GM21390 (cell line): ENCODE results near the gene SH3RF2.

Experiments used
- ATAC-seq: cut with Tn5 transposase; IDR thresholded peaks from one replicate; pipeline ENCODE4 v1.9.1; 2021; ENCODE audit not compliant: unreplicated experiment

The SH3RF2 gene

DNA sequence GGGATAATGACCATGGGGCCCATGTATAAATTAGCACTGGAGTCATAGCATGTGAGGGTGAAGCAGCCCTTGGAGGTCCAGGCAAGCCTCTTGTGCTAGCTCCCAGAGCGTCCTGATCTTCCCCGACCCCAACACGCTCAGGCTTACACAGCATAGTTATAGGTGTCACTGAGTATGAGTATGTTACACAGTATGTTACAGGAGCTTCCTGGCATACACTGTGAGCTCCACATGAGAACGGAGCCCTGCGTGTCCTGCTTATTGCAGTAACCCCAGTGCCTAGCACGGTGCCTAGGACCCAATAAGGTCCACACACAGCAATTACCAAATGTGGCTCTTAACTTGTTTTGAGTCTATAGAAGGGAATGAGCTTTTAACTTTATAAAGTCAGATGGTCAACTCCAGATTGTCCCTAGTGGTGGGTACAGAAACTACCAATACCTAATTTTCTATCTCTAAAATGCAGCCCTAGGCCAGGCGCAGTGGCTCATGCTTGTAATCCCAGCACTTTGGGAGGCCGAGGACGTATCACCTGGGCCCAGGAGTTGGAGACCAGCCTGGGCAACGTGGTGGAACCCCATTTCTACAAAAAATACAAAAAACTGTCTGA lies 104.9 kb downstream of the SH3RF2 start:
- ATAC-seq: peak; percentile 67

DNA sequence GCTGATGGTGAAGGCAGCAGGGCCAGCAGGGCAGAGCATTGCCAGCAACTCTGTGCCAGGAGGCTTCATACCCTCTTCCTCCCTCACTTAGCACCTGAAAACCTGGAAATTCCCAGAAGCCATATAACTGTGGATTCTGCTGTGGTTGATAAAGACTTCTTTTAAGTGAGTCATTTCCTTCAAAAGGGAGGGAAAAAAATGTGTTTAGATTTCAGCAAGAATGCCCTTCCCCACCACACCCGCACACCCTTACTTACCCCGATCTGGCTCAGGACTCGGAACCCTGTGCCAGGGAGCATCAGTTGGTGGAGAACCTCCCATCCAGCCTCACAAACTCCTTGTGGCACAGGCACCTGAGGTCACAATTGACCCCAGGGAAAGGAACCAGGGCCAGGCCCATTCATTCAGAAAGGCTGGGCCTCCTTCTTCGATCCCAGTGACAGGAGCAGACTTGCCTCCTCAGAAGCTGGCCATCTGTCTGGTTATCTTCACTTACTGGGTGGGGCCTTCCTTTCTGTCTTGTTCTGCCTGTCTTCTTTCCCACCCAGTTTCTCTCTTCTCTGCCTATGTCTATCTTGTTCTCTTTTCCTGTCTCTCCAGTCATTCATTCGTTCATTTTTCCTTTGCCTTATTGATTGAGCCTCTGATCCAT lies 106.4 kb downstream of the SH3RF2 start:
- ATAC-seq: no peak

DNA sequence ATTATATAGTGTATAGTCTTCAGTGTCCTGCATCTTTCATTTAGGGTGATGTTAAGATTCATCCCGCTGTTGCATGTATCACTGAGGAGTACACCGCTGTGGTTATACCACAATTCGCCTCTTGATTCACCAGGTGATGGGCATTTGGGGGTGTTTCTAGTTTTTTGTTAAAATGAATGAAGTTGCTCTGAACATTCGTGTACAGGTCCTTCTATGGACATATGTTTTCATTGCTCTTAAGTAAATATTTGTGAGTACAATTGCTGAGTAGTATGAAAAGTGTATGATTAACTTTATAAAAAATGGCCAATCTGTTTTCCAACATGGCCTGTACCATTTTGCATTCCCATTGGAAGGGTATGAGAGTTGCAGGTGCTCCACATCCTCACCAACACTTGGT lies 107.3 kb downstream of the SH3RF2 start:
- ATAC-seq: no peak

DNA sequence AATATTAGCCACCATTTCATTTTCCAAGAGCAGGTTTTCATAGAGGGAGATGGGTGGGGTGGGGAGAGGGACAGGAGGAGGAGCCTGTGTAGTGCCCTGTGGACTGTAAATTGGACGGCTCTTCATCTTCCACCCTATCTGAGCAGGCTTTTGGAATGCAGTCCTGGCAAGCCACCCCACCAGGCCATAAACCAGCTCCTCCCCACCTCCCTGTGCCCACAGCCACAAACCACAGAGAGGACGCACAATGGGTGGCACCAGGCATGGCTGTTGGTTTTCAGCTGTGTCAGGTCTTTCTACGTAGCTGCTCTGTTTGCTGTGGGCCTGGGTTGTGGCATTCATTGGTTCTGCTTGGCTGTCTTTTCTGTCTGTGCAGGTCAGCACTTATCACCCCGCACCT lies 111.0 kb downstream of the SH3RF2 start:
- no peak for ATAC-seq

DNA sequence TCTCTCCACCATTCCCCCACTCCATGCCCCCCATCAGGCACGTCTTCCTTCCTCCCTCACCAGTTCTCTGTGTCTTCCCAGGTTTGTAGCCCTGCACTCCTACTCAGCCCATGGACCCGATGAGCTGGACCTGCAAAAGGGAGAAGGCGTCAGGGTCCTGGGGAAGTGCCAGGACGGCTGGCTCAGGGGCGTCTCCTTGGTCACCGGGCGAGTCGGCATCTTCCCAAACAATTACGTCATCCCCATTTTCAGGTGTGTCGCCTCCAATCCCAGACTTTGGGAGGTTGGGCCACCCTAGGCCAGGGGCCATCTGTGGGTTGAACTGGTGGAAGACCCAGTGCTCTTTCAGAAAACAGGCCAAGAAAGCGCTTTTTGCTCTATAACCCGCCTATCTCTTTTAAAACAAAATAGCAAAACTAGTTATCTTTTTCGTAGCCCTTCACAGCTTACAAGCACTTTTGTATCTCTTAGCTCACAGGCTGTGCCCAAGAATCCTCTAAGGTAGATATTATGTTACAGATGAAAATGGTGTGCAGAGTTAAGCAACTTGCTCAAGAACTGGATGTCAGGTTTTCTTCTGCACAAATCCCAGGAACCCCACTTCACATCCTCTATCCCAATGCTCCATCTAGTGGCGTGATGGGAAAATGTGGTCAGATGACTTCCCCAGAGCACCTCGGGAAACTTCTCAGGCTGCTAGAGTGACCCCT lies 112.8 kb downstream of the SH3RF2 start:
- no peak for ATAC-seq

DNA sequence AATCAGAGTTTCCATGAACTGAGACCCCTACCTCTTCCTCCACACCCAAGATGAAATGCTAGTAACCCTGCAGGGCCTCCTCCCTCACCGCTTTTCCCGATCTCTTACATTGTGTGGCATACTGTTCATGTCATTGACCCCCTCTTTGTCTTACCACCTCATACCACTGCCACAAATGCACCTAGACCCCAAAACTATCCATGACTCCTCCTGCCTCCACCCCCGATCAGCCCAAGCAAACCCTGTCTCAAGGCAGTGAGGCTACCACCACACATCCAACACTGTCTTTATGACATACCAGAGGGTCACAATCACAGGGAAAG lies 113.3 kb downstream of the SH3RF2 start:
- no peak for ATAC-seq

DNA sequence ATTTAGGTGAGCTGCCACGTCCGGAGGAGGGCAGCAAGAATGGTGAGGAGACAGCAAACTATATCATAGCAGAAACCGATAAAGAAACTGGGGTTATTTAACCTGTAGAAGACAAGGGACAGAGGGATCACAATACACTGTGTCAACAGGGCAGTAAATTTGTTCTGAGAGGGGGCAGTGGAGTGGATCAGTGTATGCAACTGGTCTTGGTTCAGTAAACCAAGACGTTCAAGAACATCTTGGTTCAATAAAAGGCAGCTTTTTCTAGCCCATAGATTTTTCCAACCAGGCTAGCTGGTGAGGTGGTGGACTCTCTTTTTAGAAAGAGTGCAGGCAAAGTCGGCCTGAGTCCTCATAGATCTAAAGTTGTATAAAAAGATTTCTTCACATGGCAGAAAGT lies 113.7 kb downstream of the SH3RF2 start:
- no peak for ATAC-seq

DNA sequence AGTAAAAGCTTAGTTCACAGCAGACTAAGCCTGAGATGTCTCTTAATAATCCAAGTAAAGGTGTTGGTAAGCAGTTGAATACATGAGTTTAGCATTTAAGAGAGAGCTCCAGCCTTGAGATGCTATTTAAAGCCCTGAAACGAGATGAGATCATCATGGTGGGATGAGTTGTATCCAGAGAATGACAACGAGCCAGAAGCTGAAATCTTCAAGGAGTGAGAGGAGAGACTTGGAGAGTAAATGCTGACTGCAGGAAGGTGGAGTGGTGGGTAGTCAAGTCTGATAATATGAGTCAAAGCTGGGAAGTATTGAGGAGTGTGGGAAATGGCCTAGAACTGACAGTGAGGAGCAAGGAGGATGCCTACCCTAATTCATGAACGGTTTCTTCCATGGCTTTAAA lies 115.3 kb downstream of the SH3RF2 start:
- no peak for ATAC-seq

DNA sequence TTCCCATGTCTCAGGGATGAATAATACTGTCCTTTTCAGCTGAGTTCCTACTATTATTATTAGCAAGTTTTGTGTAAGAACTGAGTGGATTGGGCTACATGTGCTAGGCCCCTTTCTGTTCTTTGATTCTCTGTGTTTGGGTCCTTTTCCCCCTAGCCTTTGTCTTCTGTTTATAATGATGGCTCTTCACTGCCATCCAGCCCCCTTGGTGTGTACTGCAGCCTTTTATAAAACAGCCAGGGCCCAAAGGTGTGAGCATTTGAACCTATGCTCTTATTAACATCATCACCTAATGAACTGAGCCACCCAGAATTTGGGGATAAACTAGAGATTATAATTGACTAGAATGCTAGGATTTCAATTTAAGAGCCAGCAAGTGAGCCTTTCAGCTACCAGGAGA lies 116.4 kb downstream of the SH3RF2 start:
- no peak for ATAC-seq

DNA sequence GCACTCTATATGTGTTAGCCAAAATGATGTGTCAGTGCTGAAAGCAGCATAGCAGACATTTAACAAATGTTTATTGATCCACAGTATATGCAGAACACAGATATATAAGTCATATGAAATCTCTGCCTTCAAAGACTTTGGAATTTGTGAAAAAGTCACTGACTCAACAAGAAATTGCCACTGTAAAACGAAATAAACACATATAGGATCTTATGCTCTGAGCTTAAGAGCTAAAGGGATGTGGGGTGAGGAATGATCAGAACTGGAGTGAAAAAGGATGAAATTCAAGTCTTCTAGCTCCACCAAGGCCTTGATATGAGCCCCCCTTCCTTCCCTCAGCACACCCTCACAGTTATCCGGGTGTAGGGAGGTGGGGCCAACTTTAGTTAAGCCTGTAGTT lies 119.1 kb downstream of the SH3RF2 start:
- no peak for ATAC-seq

DNA sequence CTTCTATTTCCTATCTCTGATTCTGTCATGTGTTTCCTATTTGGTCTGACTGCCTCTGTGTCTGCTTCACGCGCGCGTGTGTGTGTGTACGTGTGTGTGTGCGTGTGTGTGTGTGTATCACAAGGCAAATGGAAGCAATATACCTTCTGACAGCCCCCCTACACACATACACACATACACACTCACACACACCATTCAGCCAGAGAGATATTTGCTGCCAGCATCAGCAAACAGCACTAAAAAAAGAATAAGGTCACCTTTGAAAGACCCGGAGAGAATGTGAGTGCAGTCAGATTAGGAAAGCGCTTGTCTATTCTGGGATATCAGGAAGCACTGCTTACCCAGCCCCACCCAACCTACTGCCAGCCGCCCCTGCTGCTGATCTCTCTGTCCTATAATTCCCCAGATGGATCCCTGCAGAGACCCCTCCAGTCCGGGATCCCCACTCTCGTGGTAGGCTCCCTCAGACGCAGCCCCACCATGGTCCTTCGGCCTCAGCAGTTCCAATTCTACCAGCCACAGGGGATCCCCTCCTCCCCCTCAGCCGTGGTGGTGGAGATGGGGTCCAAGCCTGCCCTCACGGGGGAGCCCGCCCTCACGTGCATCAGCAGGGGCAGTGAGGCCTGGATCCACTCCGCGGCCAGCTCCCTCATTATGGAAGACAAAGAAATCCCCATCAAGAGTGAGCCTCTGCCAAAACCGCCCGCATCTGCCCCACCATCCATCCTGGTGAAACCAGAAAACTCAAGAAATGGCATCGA lies 123.3 kb downstream of the SH3RF2 start:
- no peak for ATAC-seq

DNA sequence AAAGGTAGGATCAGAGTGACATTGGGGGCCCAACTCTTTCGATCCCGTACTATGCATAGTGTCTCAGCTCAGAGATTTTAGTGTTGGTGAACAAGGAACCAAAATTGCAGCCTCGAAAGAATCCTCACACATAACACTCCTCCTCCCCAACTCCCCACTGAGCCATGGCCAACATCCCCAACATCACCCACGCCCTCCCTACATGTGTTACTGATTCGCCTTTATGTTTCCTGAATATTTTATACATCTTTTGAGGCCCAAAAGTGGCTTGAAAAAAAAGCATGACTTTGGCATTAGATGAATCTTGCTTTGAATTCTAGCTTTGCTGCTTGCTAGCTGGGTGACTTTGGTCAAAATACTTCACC lies 123.8 kb downstream of the SH3RF2 start:
- ATAC-seq: no peak

DNA sequence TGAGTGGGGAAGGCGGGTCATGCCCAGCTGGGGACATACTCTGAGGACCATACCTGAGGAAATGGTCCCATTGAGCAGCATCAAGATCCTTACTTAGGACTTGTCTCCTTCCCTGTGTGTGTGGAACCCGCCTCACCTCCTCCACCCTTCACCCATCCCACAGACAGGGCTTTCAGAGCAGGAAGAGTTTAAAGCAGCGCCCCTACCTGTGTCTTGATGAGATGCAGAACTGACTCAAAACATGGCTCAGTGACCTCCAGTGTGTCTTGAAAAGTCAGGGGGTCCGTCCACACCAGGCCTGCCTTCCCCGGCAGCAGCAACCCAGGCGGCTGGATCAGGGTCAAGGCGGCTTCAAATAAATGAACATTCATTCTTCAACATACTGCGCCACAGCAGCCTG lies 130.6 kb downstream of the SH3RF2 start:
- ATAC-seq: no peak

DNA sequence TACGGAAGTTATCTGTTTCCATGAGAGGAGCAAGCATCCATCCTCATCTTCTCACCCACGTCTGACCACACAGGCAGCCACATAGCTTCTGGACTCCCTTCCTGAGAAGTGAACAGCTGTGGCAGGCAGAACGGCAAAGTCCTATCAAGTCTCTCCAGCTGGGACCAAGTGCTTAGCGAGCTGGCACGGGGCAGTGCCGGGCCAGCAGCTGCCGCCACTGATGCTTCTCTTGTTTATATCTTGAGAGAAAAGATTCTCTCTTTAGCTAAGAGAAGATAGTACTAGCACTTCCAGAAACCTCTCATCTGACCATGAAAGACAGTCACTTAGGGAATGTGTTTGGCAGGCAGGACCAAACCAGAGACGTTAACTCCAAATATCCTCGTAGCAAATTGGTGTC lies 131.8 kb downstream of the SH3RF2 start:
- ATAC-seq: no peak

DNA sequence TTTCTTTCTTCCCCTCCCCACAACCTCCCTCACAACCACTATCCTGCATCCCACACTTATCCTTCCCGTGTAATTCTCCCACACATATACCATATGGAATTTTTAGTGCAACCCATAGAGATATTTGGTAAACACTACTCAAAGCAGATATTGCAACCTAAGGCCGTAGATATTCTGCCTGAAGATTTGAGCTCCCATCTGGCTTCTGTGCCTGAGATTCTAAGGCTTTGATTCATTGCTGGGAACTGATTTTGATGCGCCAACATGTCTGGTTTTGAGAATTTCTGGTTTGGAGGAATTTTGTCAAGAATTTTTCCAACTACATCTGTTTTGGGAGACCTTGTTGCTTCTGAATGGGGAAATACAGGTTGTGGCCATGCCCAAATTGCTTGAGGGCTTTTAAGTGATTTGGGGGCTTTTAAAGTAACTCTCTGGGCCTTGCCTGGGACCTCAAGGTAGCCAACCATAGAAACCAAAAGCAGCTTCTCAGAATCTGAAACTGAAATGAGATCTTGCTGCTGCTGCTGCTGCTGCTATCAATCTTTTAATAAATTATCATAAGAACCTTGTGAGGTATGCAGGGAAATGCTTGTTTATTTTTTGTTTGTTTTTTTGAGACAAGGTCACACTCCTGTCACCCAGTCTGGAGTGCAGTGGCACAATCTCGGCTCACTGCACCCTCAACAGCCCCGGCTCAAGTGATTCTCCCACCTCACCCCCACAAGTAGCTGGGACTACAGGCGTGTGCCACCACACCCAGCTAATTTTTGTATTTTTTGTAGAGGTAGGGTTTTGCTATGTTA lies 132.8 kb downstream of the SH3RF2 start:
- peak; percentile 66 for ATAC-seq

DNA sequence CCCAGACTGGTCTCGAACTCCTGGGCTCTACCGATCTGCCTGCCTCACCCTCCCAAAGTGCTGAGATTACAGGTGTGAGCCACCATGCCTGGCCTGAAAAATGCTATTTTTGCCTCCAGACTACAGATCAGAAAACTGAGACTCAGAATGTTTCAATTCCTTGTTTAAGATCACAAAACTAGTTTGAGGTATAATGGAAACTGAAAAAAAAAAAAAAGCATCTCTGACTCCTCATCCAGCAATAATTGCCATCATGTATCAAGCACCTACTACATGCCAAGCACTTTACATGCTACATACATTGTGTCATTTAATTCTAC lies 133.4 kb downstream of the SH3RF2 start:
- ATAC-seq: peak; percentile 79

DNA sequence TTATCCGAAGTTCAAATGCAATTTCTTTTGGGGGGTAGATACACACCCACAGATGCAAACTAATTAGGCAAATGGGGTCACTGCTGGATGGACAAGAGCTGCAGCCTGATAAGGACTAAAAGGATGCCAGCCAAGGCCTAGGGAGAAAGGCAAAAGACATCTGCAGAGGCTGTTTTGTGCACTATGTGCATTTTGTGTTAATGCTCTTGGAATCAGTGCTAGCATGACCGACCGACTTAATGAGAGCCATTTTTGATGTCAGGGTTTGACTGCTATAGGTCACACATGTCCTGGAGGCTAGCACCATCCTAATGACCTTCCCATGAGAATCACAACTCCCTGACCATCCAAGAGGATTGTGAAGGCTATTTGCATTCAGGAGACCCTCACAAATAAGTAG lies 134.4 kb downstream of the SH3RF2 start:
- no peak for ATAC-seq

DNA sequence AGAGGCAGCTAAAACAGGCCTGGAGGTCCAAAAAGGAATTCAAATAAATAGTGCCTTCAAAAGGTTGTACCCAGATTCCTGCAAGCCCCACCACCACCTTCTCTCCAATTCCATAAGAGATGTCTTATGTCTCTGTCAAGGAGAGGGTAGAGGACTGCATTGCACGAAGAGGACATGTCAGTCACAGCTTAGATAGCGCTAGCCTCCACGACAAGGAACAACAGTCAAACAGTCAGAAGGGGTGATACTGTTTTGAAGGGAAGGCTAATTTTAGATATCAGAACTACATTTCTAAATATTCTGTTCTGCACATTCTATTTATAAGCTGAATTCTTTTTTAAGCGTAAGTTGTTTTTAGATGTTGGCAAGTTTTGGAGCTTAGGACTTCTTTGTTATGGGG lies 134.8 kb downstream of the SH3RF2 start:
- no peak for ATAC-seq

DNA sequence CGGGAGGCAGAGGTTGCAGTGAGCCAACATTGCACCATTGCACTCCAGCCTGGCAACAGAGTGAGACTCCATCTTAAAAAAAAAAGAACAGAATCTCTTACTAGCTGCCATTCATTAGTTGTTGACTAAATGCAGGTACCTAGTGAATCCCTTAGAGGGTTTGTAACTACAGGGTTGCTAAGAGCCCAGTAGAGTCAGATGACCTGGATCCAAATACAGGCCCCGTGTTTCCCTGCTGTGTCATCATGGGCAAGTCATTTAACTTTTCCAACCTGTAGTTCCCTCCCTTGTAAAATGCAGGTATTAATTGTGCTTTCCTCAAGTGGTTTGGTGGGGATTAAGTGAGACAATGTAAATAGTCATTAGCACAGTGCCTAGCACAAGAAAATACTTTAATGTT lies 136.2 kb downstream of the SH3RF2 start:
- ATAC-seq: no peak

DNA sequence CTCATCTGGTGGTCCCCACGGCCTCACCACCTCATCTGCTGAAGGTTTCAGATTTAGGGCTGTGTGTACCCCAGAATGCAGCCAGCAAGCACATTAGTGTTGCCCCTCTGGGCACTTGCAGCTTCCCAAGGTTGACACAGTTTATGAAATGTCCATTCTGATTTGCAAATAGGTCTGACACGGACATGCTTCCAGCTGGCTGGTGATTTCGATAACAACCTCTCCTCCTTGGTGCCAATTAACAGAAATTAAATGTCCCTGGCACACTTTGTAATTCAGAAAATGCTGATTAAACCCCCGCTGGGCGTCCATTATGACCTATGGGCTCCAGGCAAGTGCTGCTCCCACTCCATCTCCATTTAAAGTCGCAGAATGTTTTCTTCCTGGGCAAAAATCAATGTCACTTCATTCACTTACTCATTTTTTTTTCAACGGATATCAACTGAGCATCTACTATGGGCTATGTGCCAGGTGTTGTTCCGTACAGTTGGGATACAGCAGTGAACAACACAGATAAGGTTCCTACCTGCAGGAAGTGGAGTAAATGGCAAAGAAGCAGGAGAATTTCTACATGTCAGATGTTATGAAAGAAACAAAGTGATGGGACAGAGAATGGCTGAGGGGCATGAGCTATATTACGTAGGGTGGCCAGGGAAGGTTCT lies 137.0 kb downstream of the SH3RF2 start:
- ATAC-seq: no peak

DNA sequence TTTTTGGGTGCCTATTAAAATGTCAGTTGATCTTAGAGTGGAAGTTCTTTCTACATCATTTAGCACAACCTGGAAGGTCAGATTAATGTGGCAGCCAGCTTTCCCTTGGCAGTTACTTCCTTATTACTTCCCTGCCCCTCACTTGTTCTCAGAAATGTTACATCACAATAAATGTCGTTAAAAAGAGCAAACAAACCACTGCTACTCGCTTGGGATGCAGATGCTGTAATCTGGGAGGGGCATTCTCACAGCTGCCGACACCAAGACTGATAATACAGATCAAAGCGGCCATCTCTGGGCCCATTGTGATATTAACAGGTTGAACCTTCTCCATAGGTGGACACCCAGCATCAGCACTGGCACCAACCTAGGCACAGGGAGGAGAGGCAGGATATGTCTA lies 139.7 kb downstream of the SH3RF2 start:
- no peak for ATAC-seq
